B cell (primary cell): ENCODE data around the gene USP6NL. TPM values are rescaled to one million over a fixed set of nuclear protein-coding genes. Genes with fewer than 3 reads are reported as not detected.
A peak's percentile ranks its signal among the peaks of the same experiment; 100 is the strongest.

Source experiments
- ATAC-seq: fragments of 200-7000 bp; cut with Tn5 transposase; one replicate; pipeline ENCODE4 v1.10.0; 2021; ENCODE audit warnings: low read depth, mild to moderate bottlenecking, moderate number of reproducible peaks, moderate library complexity
- CTCF ChIA-PET: fragments of 350-600 bp; sonication (Branson Sonifier 250); formaldehyde crosslinking; loops from one replicate; lab custom pipeline; 2021; ENCODE audit warnings: antibody characterized with exemption, inconsistent platforms; lab: Charles Lee
- POLR2A ChIA-PET: fragments of 350-600 bp; sonication (Branson Sonifier 250); formaldehyde crosslinking; loops from one replicate; lab custom pipeline; 2021; ENCODE audit warnings: antibody characterized with exemption; lab: Charles Lee
- DNase-seq: peaks from one replicate; pipeline ENCODE4 v3.0.0; 2013
- H2AFZ ChIP-seq: 2 replicates; pipeline ENCODE4 v1.6.1; 2012; ENCODE audit warnings: mild to moderate bottlenecking, low read depth, low read length; ENCODE audit not compliant: insufficient read depth, poor library complexity, severe bottlenecking
- H3K27ac ChIP-seq, 2 donors: 1 replicate in 1 of 2; 2 replicates in 1 of 2; pipeline ENCODE4 v1.5.1; 2012 to 2013; ENCODE audit warnings: low read length in 2 of 2, mild to moderate bottlenecking in 2 of 2, moderate library complexity in 1 of 2
- H3K27me3 ChIP-seq, 4 experiments: fragments of 200-600 bp in 1 of 4; sonication (generic) in 1 of 4; replicated peaks in 1 of 4; 1 replicate in 2 of 4; 2 replicates in 2 of 4; pipeline versions ENCODE4 v1.6.1 to v1.7.0; 2013 to 2016; ENCODE audit warnings: low read length in 3 of 4, mild to moderate bottlenecking in 2 of 4, mixed read lengths in 1 of 4, moderate library complexity in 1 of 4; ENCODE audit not compliant: insufficient read depth in 4 of 4, control insufficient read depth in 3 of 4; ENCODE audit errors: control extremely low read depth in 1 of 4
- H3K36me3 ChIP-seq, 2 experiments: replicated peaks in 1 of 2; 1 replicate in 1 of 2; 2 replicates in 1 of 2; pipeline versions ENCODE4 v1.6.1 to v1.7.1; 2013; ENCODE audit warnings: low read length in 1 of 2; ENCODE audit not compliant: insufficient read depth in 2 of 2, control insufficient read depth in 1 of 2; ENCODE audit errors: control extremely low read depth in 1 of 2, extremely low read depth in 1 of 2
- H3K4me1 ChIP-seq, 2 donors: fragments of 200-600 bp in 1 of 2; sonication (generic) in 1 of 2; 1 replicate in 1 of 2; 2 replicates in 1 of 2; pipeline versions ENCODE4 v1.5.1 to v1.6.1; 2013 to 2017; ENCODE audit warnings: low read length in 2 of 2; ENCODE audit not compliant: control insufficient read depth in 2 of 2, insufficient read depth in 2 of 2
- H3K4me2 ChIP-seq: replicated peaks from 2 replicates; pipeline ENCODE3; 2012; ENCODE audit warnings: mild to moderate bottlenecking, low read depth, low read length; ENCODE audit not compliant: poor library complexity, severe bottlenecking
- H3K4me3 ChIP-seq, 5 experiments: fragments of 200-600 bp in 1 of 5; sonication (generic) in 1 of 5; 1 replicate in 3 of 5; 2 replicates in 2 of 5; pipeline versions ENCODE4 v1.5.1 to v1.7.0; 2011 to 2016; ENCODE audit warnings: low read length in 4 of 5, mild to moderate bottlenecking in 4 of 5, low read depth in 2 of 5, control low read depth in 1 of 5, moderate library complexity in 1 of 5; ENCODE audit not compliant: insufficient read depth in 1 of 5; ENCODE audit errors: control extremely low read depth in 1 of 5, extremely low read depth in 1 of 5
- H3K79me2 ChIP-seq: fragments of 200-600 bp; sonication (generic); one replicate; pipeline ENCODE4 v1.6.0; 2016; ENCODE audit warnings: low read length; ENCODE audit not compliant: control insufficient read depth, insufficient read depth
- H3K9ac ChIP-seq: fragments of 200-600 bp; sonication (generic); 2 replicates; pipeline ENCODE4 v1.6.1; 2017; ENCODE audit warnings: mild to moderate bottlenecking, low read length, moderate library complexity
- H3K9me3 ChIP-seq, 3 donors: one replicate each; pipeline versions ENCODE4 v1.6.1 to v1.7.1; 2013; ENCODE audit warnings: low read length in 2 of 3; ENCODE audit not compliant: control insufficient read depth in 2 of 3, insufficient read depth in 1 of 3; ENCODE audit errors: control extremely low read depth in 1 of 3
- H4K20me1 ChIP-seq: 2 replicates; pipeline ENCODE4 v1.6.0; 2012; ENCODE audit warnings: mild to moderate bottlenecking, low read length; ENCODE audit not compliant: insufficient read depth, control insufficient read depth, poor library complexity, severe bottlenecking
- H3K27ac Mint-ChIP-seq: one replicate; pipeline ENCODE4 v1.8.0; 2021; ENCODE audit warnings: mixed read lengths
- H3K27me3 Mint-ChIP-seq: one replicate; pipeline ENCODE4 v1.8.0; 2021; ENCODE audit warnings: mixed read lengths
- H3K4me1 Mint-ChIP-seq: one replicate; pipeline ENCODE4 v1.8.0; 2021; ENCODE audit warnings: mixed read lengths
- H3K4me3 Mint-ChIP-seq: one replicate; pipeline ENCODE4 v1.8.0; 2021; ENCODE audit warnings: mixed read lengths
- H3K9me3 Mint-ChIP-seq: one replicate; pipeline ENCODE4 v1.8.0; 2022; ENCODE audit warnings: mixed read lengths; ENCODE audit not compliant: insufficient read depth
- CTCF ChIP-seq: fragments of 200-600 bp; IDR thresholded peaks from one replicate; pipeline ENCODE4 v1.8.0; 2022; ENCODE audit warnings: antibody characterized with exemption, mild to moderate bottlenecking
- EZH2 ChIP-seq: IDR thresholded peaks from 2 replicates; pipeline ENCODE4 v1.6.1; 2012; ENCODE audit warnings: borderline replicate concordance, low read depth, mild to moderate bottlenecking, moderate library complexity, low read length; ENCODE audit not compliant: insufficient read depth, poor library complexity, severe bottlenecking
- WGBS: methylation state at CpG from one replicate; pipeline ENCODE4 v1.1.5; 2013; ENCODE audit warnings: missing lambda C conversion rate; ENCODE audit not compliant: insufficient coverage; 5-methylcytosine and 5-hydroxymethylcytosine counted together
- intact Hi-C: fragments of 100-400 bp; cut with micrococcal nuclease; formaldehyde crosslinking; loops from one replicate; pipeline ENCODE4 v1.10.0; 2022
- polyA plus RNA-seq: library from polyadenylated mRNA; depleted of rRNA; stranded (reverse); fragments of >200 nt; gene quantifications from 2 replicates; pipeline ENCODE4 v1.2.3, GENCODE V29; 2012
- total RNA-seq, 2 donors: library from RNA; stranded (reverse); fragments of 120-200 nt in 1 of 2; gene quantifications; 1 replicate in 1 of 2; 2 replicates in 1 of 2; pipeline versions ENCODE4 v1.2.3 to v1.2.4, GENCODE V29; 2013 to 2022

Gene USP6NL
- total and polyA plus RNA-seq, 2 donors (not counting 1 experiment from before 2014, with no cell fraction given), result 27.0 to 61.5 TPM

- Mint-ChIP-seq H3K4me3 (peak overlapping the region; percentile 62), H3K27ac (peak overlapping the region; percentile 70), H3K9me3 (no peaks in the 10 kb centered on the region), H3K4me1 (peaks cover 78% of the 10 kb centered on the region), H3K27me3 (no peaks in the 10 kb centered on the region)
- H3K4me1 ChIP-seq, result peaks cover 61 to 86% of the 10 kb centered on the region in 2 donors
- H3K36me3 ChIP-seq, result no peaks in the 10 kb centered on the region
- POLR2A ChIA-PET, result interaction anchor here (0.6 kb wide), 1 partner anchor 80 kb away, joined by 4 read pairs; no protein-coding TSS in a partner anchor
- CTCF ChIA-PET, result interaction anchor here (0.7 to 1.4 kb wide), 2 partner anchors 74 to 87 kb away, joined by 3 read pairs; no protein-coding TSS in a partner anchor
- intact Hi-C loops, result loop anchor here (2.0 kb wide), 1 partner anchor 14 kb away; no protein-coding TSS in a partner anchor
- peak overlapping the region in 2 of 5 experiments; percentile 4 to 17 for H3K4me3 ChIP-seq
- H3K4me2 ChIP-seq, result peak overlapping the region; percentile 95
- no peaks in the 10 kb centered on the region for H3K27me3 ChIP-seq
- peak overlapping the region; percentile 49 to 87 for H3K27ac ChIP-seq
- no peak for DNase-seq
- H2AFZ ChIP-seq, result no peak overlapping the region
- peak overlapping the region; percentile 39 for H3K9ac ChIP-seq
- WGBS, result 73% methylated on average over 7 of the region's 7 CpGs
- H4K20me1 ChIP-seq, result peaks cover 5% of the 10 kb centered on the region
- peaks cover 99% of the 10 kb centered on the region for H3K79me2 ChIP-seq
- ATAC-seq, result no peak
- H3K9me3 ChIP-seq, result no peaks in the 10 kb centered on the region
- TF ChIP-seq EZH2, result no peak
- TF ChIP-seq CTCF, result no peak
These were observed 9.1 kb downstream of the USP6NL start for GRCh38 chr10:11602358-11602757.

GRCh38 chr10:11601670-11602069, 9.8 kb downstream of the USP6NL start:
- no peaks in the 10 kb centered on the region for H3K27me3 Mint-ChIP-seq
- no CpG with 5 or more reads among the region's 1 CpG for WGBS
- peak overlapping the region in 1 of 2 donors; percentile 87 for H3K27ac ChIP-seq
- no peak overlapping the region for H2AFZ ChIP-seq
- peaks cover 99% of the 10 kb centered on the region for H3K79me2 ChIP-seq
- H3K4me2 ChIP-seq, result peak overlapping the region; percentile 40
- H3K4me3 Mint-ChIP-seq, result peak overlapping the region; percentile 59
- H3K27ac Mint-ChIP-seq, result peak overlapping the region; percentile 74
- H3K4me3 ChIP-seq, result no peak overlapping the region
- no peaks in the 10 kb centered on the region for H3K27me3 ChIP-seq
- peaks cover 56 to 85% of the 10 kb centered on the region in 2 donors for H3K4me1 ChIP-seq
- no peak for DNase-seq
- no peak for TF ChIP-seq CTCF
- TF ChIP-seq EZH2, result no peak
- peaks cover 77% of the 10 kb centered on the region for H3K4me1 Mint-ChIP-seq
- H3K36me3 ChIP-seq, result peaks cover 0 to 5% of the 10 kb centered on the region in 2 experiments
- no peak overlapping the region for H3K9ac ChIP-seq
- intact Hi-C loops, result loop anchor here (2.0 kb wide), 1 partner anchor 13 kb away; no protein-coding TSS in a partner anchor
- no peaks in the 10 kb centered on the region for H3K9me3 Mint-ChIP-seq
- no peak for ATAC-seq
- ChIA-PET POLR2A (interaction anchor here (0.6 kb wide), 1 partner anchor 27 kb away, joined by 11 read pairs; no protein-coding TSS in a partner anchor), CTCF (interaction anchor here (1.0 to 2.1 kb wide), 3 partner anchors 73 to 86 kb away, joined by 3 to 6 read pairs (median 3); no protein-coding TSS in a partner anchor)
- H3K9me3 ChIP-seq, result no peaks in the 10 kb centered on the region
- peaks cover 5% of the 10 kb centered on the region for H4K20me1 ChIP-seq
